HEK293T (cell line): ENCODE measurements around the gene SDS.

ENCODE experiments used
- ARNT ChIP-seq: fragments of 450-650 bp; IDR thresholded peaks from 2 replicates; pipeline ENCODE4 v1.6.1; 2017; ENCODE audit warnings: mild to moderate bottlenecking
- BHLHE40 ChIP-seq: fragments of 450-650 bp; IDR thresholded peaks from 2 replicates; pipeline ENCODE4 v1.6.1; 2016; ENCODE audit warnings: mild to moderate bottlenecking, moderate library complexity, borderline replicate concordance
- CTBP1 ChIP-seq: fragments of 450-650 bp; IDR thresholded peaks from 2 replicates; pipeline ENCODE4 v1.6.1; 2016; ENCODE audit warnings: borderline replicate concordance
- ELF4 ChIP-seq: fragments of 450-650 bp; IDR thresholded peaks from 2 replicates; pipeline ENCODE4 v1.6.1; 2017; ENCODE audit warnings: antibody characterized with exemption
- FOXA1 ChIP-seq: fragments of 450-650 bp; IDR thresholded peaks from 2 replicates; pipeline ENCODE4 v1.6.1; 2016; ENCODE audit warnings: mild to moderate bottlenecking
- FOXK2 ChIP-seq: fragments of 450-650 bp; IDR thresholded peaks from 2 replicates; pipeline ENCODE4 v1.6.1; 2016; ENCODE audit warnings: mild to moderate bottlenecking
- FOXM1 ChIP-seq: fragments of 450-650 bp; IDR thresholded peaks from 2 replicates; pipeline ENCODE4 v1.6.1; 2017; ENCODE audit warnings: mild to moderate bottlenecking, borderline replicate concordance
- L3MBTL2 ChIP-seq: fragments of 450-650 bp; conservative IDR thresholded peaks from 2 replicates; pipeline ENCODE4 v1.6.1; 2016; ENCODE audit warnings: mild to moderate bottlenecking
- NFRKB ChIP-seq: fragments of 450-650 bp; IDR thresholded peaks from 2 replicates; pipeline ENCODE4 v1.6.1; 2016; ENCODE audit warnings: mild to moderate bottlenecking, moderate library complexity
- SP1 ChIP-seq: fragments of 450-650 bp; IDR thresholded peaks from 2 replicates; pipeline ENCODE4 v1.6.1; 2017
- SUZ12 ChIP-seq: fragments of 450-650 bp; IDR thresholded peaks from 2 replicates; pipeline ENCODE4 v1.6.1; 2016; ENCODE audit warnings: mild to moderate bottlenecking
- TARDBP ChIP-seq: fragments of 450-650 bp; IDR thresholded peaks from 2 replicates; pipeline ENCODE4 v1.6.1; 2016
- ZNF384 ChIP-seq: fragments of 450-650 bp; IDR thresholded peaks from 2 replicates; pipeline ENCODE4 v1.6.1; 2016
- TF ChIP-seq, protein P1 (sequence below): fragments of 450-650 bp; IDR thresholded peaks from 2 replicates; pipeline ENCODE4 v1.6.1; 2016

DNA sequence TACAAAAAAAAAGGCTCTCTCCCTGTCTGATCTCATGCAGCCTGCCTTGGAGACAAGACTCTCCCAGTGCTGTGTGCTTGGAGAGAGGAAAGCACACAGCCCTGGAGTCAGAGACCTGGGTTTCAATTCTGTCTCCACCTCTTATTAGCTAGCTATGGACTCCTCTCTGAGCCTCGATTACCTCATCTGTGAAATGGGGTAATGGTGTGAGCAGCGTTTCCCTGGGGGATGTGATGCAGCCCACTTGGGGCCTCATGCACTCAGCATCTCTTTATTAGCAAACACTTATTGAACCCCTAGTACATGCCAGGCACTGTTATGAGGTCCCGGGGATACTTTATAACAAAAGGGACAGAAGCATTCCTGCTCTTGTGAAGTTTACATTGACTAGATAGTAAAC, 12.5 kb downstream of the SDS start:
- no peak for TF ChIP-seq L3MBTL2
- no peak for TF ChIP-seq BHLHE40
- no peak for TF ChIP-seq NFRKB
- TF ChIP-seq, protein P1, sequence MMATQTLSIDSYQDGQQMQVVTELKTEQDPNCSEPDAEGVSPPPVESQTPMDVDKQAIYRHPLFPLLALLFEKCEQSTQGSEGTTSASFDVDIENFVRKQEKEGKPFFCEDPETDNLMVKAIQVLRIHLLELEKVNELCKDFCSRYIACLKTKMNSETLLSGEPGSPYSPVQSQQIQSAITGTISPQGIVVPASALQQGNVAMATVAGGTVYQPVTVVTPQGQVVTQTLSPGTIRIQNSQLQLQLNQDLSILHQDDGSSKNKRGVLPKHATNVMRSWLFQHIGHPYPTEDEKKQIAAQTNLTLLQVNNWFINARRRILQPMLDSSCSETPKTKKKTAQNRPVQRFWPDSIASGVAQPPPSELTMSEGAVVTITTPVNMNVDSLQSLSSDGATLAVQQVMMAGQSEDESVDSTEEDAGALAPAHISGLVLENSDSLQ = no peak
- TF ChIP-seq ARNT = no peak
- no peak for TF ChIP-seq SUZ12
- TF ChIP-seq SP1 = no peak
- TF ChIP-seq FOXA1 = no peak
- no peak for TF ChIP-seq TARDBP
- TF ChIP-seq ZNF384 = no peak
- TF ChIP-seq FOXK2 = no peak
- TF ChIP-seq FOXM1 = no peak
- TF ChIP-seq CTBP1 = no peak
- no peak for TF ChIP-seq ELF4
